NCI-H2107 treated with DMSO at 0.1 percent for 48 hours (cell line): Measurements from ENCODE around the gene PTPN22.
A peak's percentile ranks its signal among the peaks of the same experiment; 100 is the strongest.

Experiments
- DNase-seq: peaks from one replicate; lab custom pipeline; 2025; ENCODE audit not compliant: unreplicated experiment; lab: John Stamatoyannopoulos, UW

The PTPN22 gene

GRCh38 chr1:113887402-113888175 lies 16.1 kb upstream of the PTPN22 start, which contains the start of gene BCL2L15:
TSS of gene BCL2L15 (minus strand) at chr1:113887581. CDS start at chr1:113887375, 206 bp downstream.
- DNase-seq = no peak

GRCh38 chr1:113886417-113887401 lies 15.2 kb upstream of the PTPN22 start:
- no peak for DNase-seq

- DNase-seq = no peak
Measured at GRCh38 chr1:113881661-113882060, 10.1 kb upstream of the PTPN22 start.

DNA sequence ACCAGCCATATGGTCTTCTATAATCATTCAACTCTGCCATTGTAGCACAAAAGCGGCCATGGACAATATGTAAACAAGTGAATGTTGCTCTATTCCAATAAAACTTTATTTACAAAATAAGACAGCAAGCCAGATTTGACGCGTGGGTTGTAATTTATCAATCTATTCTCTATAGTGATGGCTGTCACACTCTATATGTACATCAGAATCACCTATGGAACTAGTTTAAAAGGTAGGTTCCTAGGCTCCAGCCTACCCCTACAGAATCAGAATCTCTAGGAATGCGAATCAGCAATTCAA lies 8.2 kb upstream of the PTPN22 start:
- no peak for DNase-seq

GRCh38 chr1:113876176-113876575 lies 4.7 kb upstream of the PTPN22 start:
- DNase-seq = no peak

- DNase-seq = no peak
Measured at GRCh38 chr1:113875714-113876113, 4.2 kb upstream of the PTPN22 start.

- DNase-seq = peak; percentile 10
Measured at GRCh38 chr1:113874012-113874879, 2.7 kb upstream of the PTPN22 start.

DNA sequence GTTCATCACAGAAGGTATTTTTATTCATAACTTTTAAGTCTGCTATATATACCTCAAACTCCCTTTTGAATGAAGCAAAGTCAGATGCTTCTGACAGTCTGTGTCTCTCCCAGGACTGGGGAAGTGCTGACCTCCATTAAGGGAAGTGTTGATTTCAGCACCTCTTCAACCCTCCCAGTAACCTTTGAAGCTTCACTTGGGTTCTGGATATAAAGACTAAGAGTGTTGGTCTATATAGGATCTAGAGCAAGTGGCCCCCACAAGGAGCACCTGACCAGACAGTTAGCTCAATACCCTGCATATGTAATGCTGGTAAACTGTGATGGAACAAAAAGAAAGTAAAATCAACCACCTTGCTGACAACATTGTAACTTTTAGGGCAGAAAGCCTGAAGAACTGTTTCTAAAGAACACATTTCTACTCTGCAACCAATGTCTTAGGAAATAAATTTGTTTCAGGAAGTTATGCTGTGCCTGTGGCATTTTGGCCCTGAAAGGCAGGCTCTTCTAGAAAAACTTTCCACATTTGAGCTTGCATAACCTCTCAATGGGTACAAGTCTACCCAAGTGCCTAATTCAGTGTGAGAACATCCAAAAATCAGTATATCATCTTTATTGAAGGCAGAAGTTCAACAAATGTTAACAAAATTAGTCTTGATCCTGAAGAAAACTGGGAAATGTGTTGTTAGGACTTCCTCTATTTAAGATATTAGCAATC lies 865 bp upstream of the PTPN22 start:
- no peak for DNase-seq

DNA sequence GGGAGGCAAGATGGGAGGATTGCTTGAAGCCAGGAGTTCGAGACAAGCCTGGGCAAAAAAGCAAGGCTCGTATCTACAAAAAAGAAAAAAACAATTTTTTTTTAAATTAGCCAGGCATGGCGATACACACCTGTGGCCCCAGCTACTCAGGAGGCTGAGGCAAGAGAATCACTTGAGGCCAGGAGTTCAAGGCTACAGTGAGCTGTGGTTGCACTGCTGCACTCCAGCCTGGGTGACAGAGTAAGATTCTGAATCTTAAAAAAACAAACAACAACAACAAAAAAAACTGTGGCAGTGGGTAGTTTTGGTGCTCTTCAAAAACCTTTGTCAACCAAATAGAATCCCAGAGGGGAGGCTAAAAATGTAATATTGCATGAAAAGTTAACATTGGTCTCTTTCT lies 734 bp downstream of the PTPN22 start:
- no peak for DNase-seq

- no peak for DNase-seq
Measured at GRCh38 chr1:113868387-113869083, 3.0 kb downstream of the PTPN22 start.

GRCh38 chr1:113861641-113862040 lies 9.9 kb downstream of the PTPN22 start:
- DNase-seq = no peak

GRCh38 chr1:113860891-113861290 lies 10.6 kb downstream of the PTPN22 start:
- no peak for DNase-seq

GRCh38 chr1:113859478-113860175 lies 11.9 kb downstream of the PTPN22 start:
- DNase-seq = no peak

DNA sequence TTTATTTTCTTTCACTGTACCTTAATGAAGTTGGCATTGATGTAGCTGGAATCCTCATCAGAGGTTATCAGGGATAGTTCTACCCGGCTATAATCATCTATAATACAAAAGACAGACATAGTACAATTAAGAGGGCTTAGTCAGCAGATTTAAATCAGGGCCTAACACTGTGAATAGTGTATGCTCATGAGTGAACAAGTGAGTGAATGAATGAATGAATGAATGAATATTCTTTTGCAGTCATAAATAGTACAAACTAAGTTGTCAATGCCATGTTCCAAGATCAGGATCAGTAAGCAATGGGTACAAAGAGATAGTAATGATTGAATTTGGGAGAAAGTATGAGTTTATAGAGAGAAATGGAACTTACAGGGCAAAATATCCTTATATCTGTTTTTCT lies 12.5 kb downstream of the PTPN22 start:
- DNase-seq = no peak

DNA sequence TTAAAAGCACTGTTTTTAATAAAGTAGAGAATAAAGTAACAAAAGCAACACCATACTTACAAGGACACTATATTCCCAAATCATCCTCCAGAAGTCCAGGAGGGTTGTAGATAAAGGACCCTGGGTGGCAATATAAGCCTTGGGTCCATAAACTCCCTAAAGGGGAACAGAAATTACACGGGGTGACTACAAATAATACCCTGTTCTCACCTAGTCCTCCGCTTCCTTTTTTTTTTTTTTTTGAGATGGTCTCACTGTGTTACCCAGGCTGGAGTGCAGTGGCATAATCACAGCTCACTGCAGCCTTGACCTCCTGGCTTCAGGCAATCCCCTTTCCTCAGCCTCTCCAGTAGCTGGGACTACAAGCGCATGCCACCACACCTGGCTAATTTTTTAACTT lies 13.1 kb downstream of the PTPN22 start:
- DNase-seq = no peak

GRCh38 chr1:113857776-113858175 lies 13.7 kb downstream of the PTPN22 start:
- DNase-seq = no peak

DNA sequence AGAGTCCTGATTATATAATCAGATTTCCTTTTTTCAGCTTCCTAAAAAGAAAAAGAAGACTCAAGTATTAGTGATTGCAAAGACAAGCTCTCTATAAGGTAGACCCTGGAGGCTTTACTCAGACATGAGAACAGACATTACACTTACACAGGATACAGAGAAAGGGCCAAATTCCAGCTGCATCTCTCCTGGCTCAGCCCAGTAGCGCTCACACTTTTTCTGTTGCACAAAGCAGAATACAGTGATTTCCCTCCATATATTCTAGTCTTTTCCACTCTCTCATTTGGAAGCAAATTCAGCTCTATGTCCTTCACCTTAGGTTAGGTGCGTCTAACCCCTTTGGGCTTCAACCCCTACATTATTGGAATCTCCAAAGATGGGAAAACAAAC lies 15.1 kb downstream of the PTPN22 start:
- DNase-seq = no peak

- DNase-seq = no peak
Measured at GRCh38 chr1:113855630-113856400, 15.7 kb downstream of the PTPN22 start.

- DNase-seq = no peak
Measured at GRCh38 chr1:113854234-113854633, 17.3 kb downstream of the PTPN22 start.
